ENCODE results near the gene AEBP2.
"Not testable (repeated sequence)": the region's sequence is repeated elsewhere in the genome, so short reads cannot be mapped to it uniquely, and the experiment has no call there.

Gene AEBP2

GRCh38 chr12:19546027-19546426, 106.7 kb downstream of the AEBP2 start:
- DNase-seq (no peak), ATAC-seq (replicated peaks) (no peak)
- H3K4me3 Mint-ChIP-seq = no peak overlapping the region
- H3K4me1 Mint-ChIP-seq (ENCODE audit: low read depth in 2 of 2) = no peaks in the 10 kb centered on the region
- no peaks in the 10 kb centered on the region for H3K27me3 Mint-ChIP-seq
- no peak overlapping the region for H3K27ac Mint-ChIP-seq
- H3K9me3 Mint-ChIP-seq = no peaks in the 10 kb centered on the region
- H3K36me3 Mint-ChIP-seq (ENCODE audit: insufficient read depth) = peaks cover 6% of the 10 kb centered on the region

- no peak for DNase-seq
- Mint-ChIP-seq H3K36me3 (ENCODE audit: insufficient read depth) (peaks cover 6% of the 10 kb centered on the region), H3K4me1 (ENCODE audit: low read depth in 2 of 2) (no peaks in the 10 kb centered on the region), H3K9me3 (no peaks in the 10 kb centered on the region), H3K4me3 (no peak overlapping the region), H3K27ac (peak overlapping the region in 1 of 2 donors; percentile 4), H3K27me3 (no peaks in the 10 kb centered on the region)
- ATAC-seq (replicated peaks) = no peak
Measured at GRCh38 chr12:19546611-19547162, 107.4 kb downstream of the AEBP2 start.

GRCh38 chr12:19547271-19547671, 108.0 kb downstream of the AEBP2 start:
- Mint-ChIP-seq H3K27me3 (no peaks in the 10 kb centered on the region), H3K9me3 (no peaks in the 10 kb centered on the region), H3K4me3 (no peak overlapping the region), H3K27ac (peak overlapping the region in 1 of 2 donors; percentile 4), H3K4me1 (ENCODE audit: low read depth in 2 of 2) (no peaks in the 10 kb centered on the region), H3K36me3 (ENCODE audit: insufficient read depth) (peaks cover 6% of the 10 kb centered on the region)
- ATAC-seq (replicated peaks) = no peak
- DNase-seq = no peak

GRCh38 chr12:19548834-19549233, 109.5 kb downstream of the AEBP2 start:
- no peaks in the 10 kb centered on the region for H3K9me3 Mint-ChIP-seq
- DNase-seq (no peak), ATAC-seq (replicated peaks) (no peak)
- H3K4me1 Mint-ChIP-seq (ENCODE audit: low read depth in 2 of 2) = peaks cover 6 to 15% of the 10 kb centered on the region in 2 donors
- peaks cover 3% of the 10 kb centered on the region for H3K36me3 Mint-ChIP-seq (ENCODE audit: insufficient read depth)
- H3K27me3 Mint-ChIP-seq = no peaks in the 10 kb centered on the region
- H3K27ac Mint-ChIP-seq = no peak overlapping the region
- no peak overlapping the region for H3K4me3 Mint-ChIP-seq

GRCh38 chr12:19550626-19551025, 111.3 kb downstream of the AEBP2 start:
- H3K4me3 Mint-ChIP-seq = no peak overlapping the region
- ATAC-seq (replicated peaks) = no peak
- DNase-seq = no peak
- H3K27ac Mint-ChIP-seq = no peak overlapping the region
- H3K4me1 Mint-ChIP-seq (ENCODE audit: low read depth in 2 of 2) = peaks cover 8 to 19% of the 10 kb centered on the region in 2 donors
- no peaks in the 10 kb centered on the region for H3K9me3 Mint-ChIP-seq
- H3K27me3 Mint-ChIP-seq = no peaks in the 10 kb centered on the region
- peaks cover 3% of the 10 kb centered on the region for H3K36me3 Mint-ChIP-seq (ENCODE audit: insufficient read depth)

GRCh38 chr12:19552441-19553097, 113.3 kb downstream of the AEBP2 start:
- DNase-seq; H3K36me3 Mint-ChIP-seq (ENCODE audit: insufficient read depth); H3K27me3 Mint-ChIP-seq; H3K9me3 Mint-ChIP-seq: not testable (repeated sequence)
- Mint-ChIP-seq H3K4me1 (ENCODE audit: low read depth in 2 of 2) (peaks cover 8 to 19% of the 10 kb centered on the region in 2 donors), H3K27ac (peak overlapping the region; percentile 68 to 92), H3K4me3 (peak overlapping the region; percentile 79 to 84)
- peak; percentile 59 for ATAC-seq (replicated peaks)

- ATAC-seq (replicated peaks) = no peak
- Mint-ChIP-seq H3K27ac (peak overlapping the region; percentile 68 to 92), H3K4me1 (ENCODE audit: low read depth in 2 of 2) (peaks cover 8 to 19% of the 10 kb centered on the region in 2 donors)
Measured at GRCh38 chr12:19553175-19553574, 113.9 kb downstream of the AEBP2 start.

GRCh38 chr12:19561411-19561961, 122.2 kb downstream of the AEBP2 start:
- no peak overlapping the region for H3K4me3 Mint-ChIP-seq
- no peaks in the 10 kb centered on the region for H3K27me3 Mint-ChIP-seq
- H3K9me3 Mint-ChIP-seq = no peaks in the 10 kb centered on the region
- DNase-seq (no peak), ATAC-seq (replicated peaks) (peak; percentile 58)
- H3K27ac Mint-ChIP-seq = peak overlapping the region; percentile 38 to 46
- H3K36me3 Mint-ChIP-seq (ENCODE audit: insufficient read depth) = peaks cover 9% of the 10 kb centered on the region
- peaks cover 7% of the 10 kb centered on the region in 2 donors for H3K4me1 Mint-ChIP-seq (ENCODE audit: low read depth in 2 of 2)

More at GRCh38 chr12:19553175-19553574, 113.9 kb downstream of the AEBP2 start:
- Mint-ChIP-seq H3K9me3 (no peaks in the 10 kb centered on the region), H3K36me3 (ENCODE audit: insufficient read depth) (peaks cover 3% of the 10 kb centered on the region), H3K27me3 (no peaks in the 10 kb centered on the region), H3K4me3 (peak overlapping the region; percentile 79 to 84)
- no peak for DNase-seq

All from effector memory CD8-positive, alpha-beta T cell (primary cell).